ENCODE data around the gene EGR1. TPM values are rescaled to one million over a fixed set of nuclear protein-coding genes. Genes with fewer than 3 reads are reported as not detected.

EGR1 gene
- polyA plus RNA-seq, 1 donor from 2014 or later, result 15.6 TPM

GRCh38 chr5:138458384-138458783 lies 6.9 kb upstream of the EGR1 start:
- no peaks in the 10 kb centered on the region for H3K79me2 ChIP-seq (replicated peaks; ENCODE audit: insufficient read depth, low read length)
- peak overlapping the region; percentile 9 for H3K9ac ChIP-seq (ENCODE audit: low read length)
- no peak overlapping the region for H3K27ac ChIP-seq (ENCODE audit: low read length)
- H3K4me2 ChIP-seq (ENCODE audit: low read length), result no peak overlapping the region
- H3K9me3 ChIP-seq (ENCODE audit: low read length), result no peaks in the 10 kb centered on the region
- no peaks in the 10 kb centered on the region for H3F3A ChIP-seq (ENCODE audit: insufficient read depth, low read length, poor library complexity, severe bottlenecking)
- no peaks in the 10 kb centered on the region for H3K27me3 ChIP-seq (ENCODE audit: insufficient read depth, low read depth, low read length)
- H3K36me3 ChIP-seq (ENCODE audit: insufficient read depth, low read length), result no peaks in the 10 kb centered on the region
- TF ChIP-seq EZH2 (IDR thresholded peaks at IDR 0.05; ENCODE audit: borderline replicate concordance, insufficient read depth, low read length, poor library complexity, severe bottlenecking) (no peak), RAD21 (conservative IDR thresholded peaks at IDR 0.05) (no peak), MXI1 (conservative IDR thresholded peaks at IDR 0.05; ENCODE audit: poor library complexity, severe bottlenecking) (no peak), POLR2AphosphoS5 (IDR thresholded peaks at IDR 0.05) (no peak), EP300 (conservative IDR thresholded peaks at IDR 0.05; ENCODE audit: poor library complexity, severe bottlenecking) (no peak), TAF1 (IDR thresholded peaks at IDR 0.05; ENCODE audit: low read depth) (no peak), REST (IDR thresholded peaks at IDR 0.05; ENCODE audit: borderline replicate concordance) (no peak), SMC3 (conservative IDR thresholded peaks at IDR 0.05; ENCODE audit: poor library complexity) (no peak), CTCF (IDR thresholded peaks at IDR 0.05; ENCODE audit: poor library complexity, severe bottlenecking) (no peak)
- no peak overlapping the region for H3K4me3 ChIP-seq (ENCODE audit: low read length)
- H3K9me2 ChIP-seq (ENCODE audit: insufficient read depth, low read length), result no peaks in the 10 kb centered on the region
- H4K20me1 ChIP-seq (ENCODE audit: insufficient read depth), result no peaks in the 10 kb centered on the region
- no peak overlapping the region for H2AFZ ChIP-seq (ENCODE audit: low read depth, low read length)

DNA sequence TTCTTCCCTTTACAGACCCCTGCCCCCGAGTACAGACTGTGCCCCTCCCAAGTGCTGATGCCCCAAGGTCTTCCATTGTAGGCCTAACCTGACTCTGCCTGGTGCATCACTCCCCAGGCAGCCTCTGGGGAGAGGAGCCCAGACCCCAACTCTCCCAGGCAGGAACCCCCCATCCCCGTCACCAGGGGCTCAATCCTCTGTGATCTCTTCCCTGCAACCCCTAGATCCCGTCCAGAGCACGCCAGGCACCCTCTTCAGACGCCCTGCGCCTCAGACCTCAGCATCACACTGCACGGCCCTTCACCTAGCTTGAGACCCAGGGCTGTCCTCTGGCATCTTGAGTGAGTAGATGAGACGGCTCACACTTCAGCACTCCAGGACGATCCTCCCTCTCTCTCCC lies 6.4 kb upstream of the EGR1 start:
- no peaks in the 10 kb centered on the region for H4K20me1 ChIP-seq (ENCODE audit: insufficient read depth)
- H3K27ac ChIP-seq (ENCODE audit: low read length), result no peak overlapping the region
- H3K36me3 ChIP-seq (ENCODE audit: insufficient read depth, low read length), result no peaks in the 10 kb centered on the region
- no peak for TF ChIP-seq CTCF (IDR thresholded peaks at IDR 0.05; ENCODE audit: poor library complexity, severe bottlenecking)
- TF ChIP-seq POLR2AphosphoS5 (IDR thresholded peaks at IDR 0.05), result no peak
- H3F3A ChIP-seq (ENCODE audit: insufficient read depth, low read length, poor library complexity, severe bottlenecking), result no peaks in the 10 kb centered on the region
- no peaks in the 10 kb centered on the region for H3K79me2 ChIP-seq (replicated peaks; ENCODE audit: insufficient read depth, low read length)
- H3K4me2 ChIP-seq (ENCODE audit: low read length), result no peak overlapping the region
- no peaks in the 10 kb centered on the region for H3K27me3 ChIP-seq (ENCODE audit: insufficient read depth, low read depth, low read length)
- no peak overlapping the region for H3K4me3 ChIP-seq (ENCODE audit: low read length)
- H2AFZ ChIP-seq (ENCODE audit: low read depth, low read length), result no peak overlapping the region
- H3K9ac ChIP-seq (ENCODE audit: low read length), result peak overlapping the region; percentile 9
- H3K9me3 ChIP-seq (ENCODE audit: low read length), result no peaks in the 10 kb centered on the region
- H3K9me2 ChIP-seq (ENCODE audit: insufficient read depth, low read length), result no peaks in the 10 kb centered on the region

All from neural cell (in vitro differentiated cells).